Fibroblast of the conjunctiva (primary cell): ENCODE measurements around the gene ZMYM3.

Experiments used
- DNase-seq: peaks from one replicate; pipeline ENCODE4 v3.0.0-alpha.2; 2010; ENCODE audit warnings: low read depth

ZMYM3 gene

DNA sequence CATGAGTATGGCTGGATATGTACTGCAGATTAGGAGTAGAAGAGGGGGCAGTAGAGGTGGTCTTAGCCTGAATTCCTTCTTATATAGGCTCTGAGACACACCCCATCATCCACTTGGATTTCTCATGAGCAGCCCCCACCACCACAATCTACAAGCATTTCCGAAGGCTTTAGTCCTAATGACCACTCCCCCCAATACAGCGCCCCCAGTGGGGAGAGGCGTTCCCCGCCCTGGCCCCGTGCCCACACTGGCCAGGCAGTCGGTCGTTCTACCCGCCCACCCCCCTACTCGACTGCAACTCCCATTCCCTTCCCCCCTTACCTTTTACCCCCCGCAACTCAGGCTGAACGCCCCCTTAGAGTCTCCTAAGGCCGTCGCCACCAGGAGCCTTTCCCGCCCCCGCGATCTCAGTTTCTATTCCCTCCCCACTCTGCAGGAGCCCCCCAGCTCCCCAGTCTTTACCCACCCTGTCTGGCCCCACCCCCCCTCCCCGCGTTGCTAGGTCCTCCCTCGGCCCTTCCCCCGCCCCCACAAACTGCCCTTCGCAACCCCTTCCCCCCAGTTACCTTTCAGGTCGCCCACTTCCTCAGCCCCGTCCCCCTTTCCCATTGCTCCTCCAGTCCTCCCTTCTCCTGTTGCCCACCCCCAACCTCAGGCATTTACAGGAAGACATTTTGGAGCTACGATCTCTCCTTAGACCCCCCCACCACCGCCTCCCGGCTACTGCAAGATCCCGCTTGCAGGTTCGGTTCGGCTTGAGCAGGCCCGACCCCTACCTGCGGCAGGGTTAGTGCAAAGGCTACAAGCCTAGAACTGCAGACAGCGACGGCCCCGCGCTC is 468 bp downstream of the ZMYM3 start:
- DNase-seq, result peak; percentile 22

DNA sequence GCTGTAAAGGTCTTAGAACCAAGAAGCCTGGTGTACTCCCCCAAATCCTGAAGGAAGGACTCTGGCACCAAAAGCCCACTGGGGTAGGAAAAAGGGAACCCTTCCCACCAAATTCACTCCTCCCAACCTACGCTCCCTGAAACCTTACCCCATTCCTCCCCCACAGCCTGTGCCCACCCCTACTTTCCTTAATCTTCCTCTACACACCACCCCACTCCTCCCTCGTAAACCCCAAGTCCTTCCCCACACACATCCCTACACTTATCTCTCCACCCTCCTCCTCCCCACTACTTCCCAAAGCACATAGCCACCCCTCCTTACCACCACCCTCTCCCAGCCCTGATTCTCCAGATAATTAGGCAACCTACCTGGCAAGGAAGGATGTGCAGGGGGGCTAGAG is 1.7 kb downstream of the ZMYM3 start:
- no peak for DNase-seq

DNA sequence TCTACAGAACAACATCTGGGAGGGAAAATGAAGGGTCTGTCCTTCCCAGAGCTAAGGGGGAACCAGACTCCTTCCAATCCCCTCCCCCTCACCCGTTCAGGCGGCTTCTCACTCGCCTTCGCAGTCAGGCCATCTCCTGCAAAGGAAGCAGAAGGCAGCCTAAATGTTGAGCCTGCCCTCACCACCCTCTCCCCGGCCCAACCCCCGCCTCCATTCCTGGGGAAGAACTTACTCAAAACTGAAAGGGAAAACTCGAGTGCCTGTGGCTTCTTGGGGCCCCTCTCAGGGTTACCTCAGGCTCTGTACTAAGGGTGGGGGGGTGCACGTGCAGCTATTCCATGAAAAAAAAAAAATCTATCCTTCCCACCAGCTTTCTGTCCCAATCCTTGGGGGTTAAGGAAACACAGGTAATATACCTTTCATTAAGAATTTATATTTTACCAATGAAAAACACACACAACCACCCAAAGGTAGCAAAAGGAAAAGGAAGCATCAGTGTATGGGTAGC is 2.4 kb downstream of the ZMYM3 start:
- DNase-seq, result no peak

DNA sequence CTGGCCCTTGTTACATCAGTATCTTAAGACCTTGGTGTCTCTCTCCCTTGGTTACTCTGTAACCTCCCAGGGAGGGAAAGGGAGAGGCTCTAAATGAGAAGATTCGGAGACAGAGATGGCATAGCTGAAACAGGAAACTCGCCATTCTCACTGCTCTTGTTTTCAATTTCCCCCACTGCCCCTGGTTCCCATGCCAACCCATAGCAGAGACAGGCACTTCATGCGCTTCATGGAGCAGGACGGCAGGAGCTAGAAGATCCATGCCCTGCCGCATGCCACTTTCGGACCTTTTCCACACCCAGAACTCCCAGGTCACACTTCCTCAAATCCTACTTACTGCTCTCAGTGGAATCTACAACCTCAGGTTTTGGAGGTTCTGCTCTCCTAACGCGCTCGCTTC is 3.1 kb downstream of the ZMYM3 start:
- DNase-seq, result no peak

DNA sequence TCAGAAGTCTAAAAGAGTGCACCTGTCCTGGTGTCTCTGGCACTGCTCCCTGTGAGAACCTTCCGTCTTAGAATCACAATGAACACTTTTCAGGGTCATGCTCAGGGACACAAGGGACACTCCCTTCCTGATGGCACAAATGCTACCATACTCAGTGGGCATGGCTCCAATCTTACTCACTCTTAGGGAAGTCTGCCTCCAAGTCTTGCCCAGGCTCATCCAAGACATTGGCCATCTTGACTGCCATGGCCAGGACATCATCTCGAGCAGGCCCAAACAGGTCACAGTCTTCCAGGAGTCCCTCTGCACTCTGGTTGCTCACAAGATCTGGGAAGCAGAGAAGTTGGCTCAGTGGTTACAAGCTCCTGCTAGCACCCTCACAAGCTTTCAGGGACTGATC is 8.8 kb downstream of the ZMYM3 start:
- no peak for DNase-seq

DNA sequence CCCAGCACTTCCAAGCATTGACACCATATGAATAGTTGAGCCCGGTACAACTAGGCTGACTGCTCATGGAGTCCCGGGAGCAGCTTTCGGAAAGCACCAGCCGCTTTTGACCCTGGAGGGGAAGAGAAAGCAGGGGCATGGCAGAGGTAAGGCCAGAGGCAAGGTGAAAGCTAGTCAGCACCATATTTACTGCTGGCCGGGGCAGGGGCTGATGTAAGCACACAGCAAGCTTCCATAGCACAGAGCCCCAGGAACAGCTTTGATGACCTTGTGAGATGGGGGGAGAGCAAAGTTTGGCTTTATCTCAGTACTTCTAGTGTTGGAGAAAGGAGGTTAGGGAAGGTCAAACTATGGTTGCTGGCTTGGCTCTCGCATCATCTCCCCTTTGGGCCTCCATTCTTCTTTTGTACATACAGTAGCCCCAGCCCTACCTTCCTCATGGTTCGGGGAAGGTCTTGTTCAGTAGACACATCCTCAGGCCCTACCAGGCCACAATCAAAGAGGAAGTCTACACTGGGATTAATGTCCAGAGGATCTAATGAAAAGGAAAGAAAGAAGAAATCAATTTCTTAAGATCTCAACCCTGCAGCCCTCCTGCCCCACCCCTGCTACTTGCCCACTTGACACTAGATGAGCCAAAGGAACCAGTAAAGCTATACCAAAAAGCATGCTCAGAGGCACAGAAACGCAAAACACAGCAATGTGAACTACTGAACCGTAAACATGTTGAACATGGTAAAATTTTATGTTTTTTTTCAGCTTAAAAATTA is 9.4 kb downstream of the ZMYM3 start:
- no peak for DNase-seq

DNA sequence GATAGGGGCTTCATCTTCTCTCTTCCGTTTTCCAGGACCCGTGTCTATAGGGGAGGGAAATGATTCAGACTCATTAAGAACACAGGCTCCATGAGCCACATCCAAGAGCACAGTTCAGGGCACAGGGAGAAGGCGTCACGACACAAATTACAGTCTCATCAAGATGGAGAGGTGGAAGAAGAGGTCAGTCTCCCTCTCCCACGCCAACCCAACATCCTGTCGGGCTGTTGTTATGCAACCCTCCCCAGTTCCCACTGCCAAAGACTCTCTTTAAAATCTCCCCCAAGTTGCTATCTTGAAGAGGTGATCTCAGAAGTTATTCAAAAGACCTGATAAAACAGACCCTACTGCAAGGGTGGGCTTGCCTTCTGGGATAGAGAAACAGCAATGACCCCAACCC is 12.6 kb downstream of the ZMYM3 start:
- DNase-seq, result no peak

DNA sequence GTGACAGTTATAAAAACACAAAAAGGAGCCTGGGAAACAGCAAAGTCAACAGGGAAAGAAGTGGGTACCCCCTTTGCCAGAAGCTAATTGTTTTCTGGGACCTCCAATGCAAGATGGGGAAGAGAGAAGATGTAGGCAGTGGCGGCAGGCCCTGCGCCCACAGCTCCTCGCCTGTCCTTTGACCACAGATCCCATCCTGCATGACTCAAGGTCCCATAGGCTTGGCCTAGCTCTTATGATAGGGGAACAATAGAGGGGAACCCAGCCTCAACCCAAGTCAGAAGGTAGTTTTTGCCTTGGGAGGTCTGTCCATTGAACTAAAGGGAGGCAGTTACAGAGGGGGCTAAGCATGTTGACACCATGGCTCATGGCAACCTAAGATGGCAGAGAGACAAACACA is 14.2 kb downstream of the ZMYM3 start:
- no peak for DNase-seq

DNA sequence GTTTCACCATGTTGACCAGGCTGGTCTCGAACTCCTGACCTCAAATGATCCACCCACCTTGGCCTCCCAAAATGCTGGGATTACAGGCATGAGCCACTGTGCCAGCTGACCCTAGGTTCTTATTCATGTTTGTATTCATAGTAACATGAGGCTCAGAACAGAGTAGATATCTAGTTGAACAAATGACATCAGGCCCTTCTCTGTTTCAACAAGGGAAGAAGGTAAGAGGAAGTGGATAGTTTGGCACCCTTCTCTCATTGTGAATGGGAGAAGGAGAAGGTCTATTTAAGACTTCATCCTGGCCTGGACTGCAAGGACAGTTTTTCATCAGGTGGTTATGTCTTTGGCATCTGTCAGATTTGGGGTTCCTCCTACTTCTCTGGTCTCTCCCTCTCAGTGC is 17.1 kb downstream of the ZMYM3 start:
- DNase-seq, result no peak

DNA sequence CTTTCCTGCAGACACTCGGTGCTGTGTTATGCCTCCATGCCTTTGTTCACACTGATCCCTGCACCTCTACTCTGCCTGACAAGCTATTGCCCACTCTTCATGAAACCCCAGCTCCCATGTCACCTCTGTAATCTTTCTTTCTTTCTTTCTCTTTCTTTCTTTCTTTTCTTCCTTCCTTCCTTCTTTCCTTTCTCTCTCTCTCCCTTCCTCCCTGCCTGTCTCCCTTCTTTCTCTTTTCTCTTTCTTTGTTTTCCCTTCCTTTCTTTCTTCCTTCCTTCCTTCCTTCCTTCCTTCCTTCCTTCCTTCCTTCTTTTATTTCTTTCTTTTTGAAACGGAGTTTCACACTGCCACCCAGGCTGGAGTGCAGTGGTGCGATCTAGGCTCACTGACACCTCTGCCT is 18.5 kb downstream of the ZMYM3 start:
- DNase-seq, result no peak

DNA sequence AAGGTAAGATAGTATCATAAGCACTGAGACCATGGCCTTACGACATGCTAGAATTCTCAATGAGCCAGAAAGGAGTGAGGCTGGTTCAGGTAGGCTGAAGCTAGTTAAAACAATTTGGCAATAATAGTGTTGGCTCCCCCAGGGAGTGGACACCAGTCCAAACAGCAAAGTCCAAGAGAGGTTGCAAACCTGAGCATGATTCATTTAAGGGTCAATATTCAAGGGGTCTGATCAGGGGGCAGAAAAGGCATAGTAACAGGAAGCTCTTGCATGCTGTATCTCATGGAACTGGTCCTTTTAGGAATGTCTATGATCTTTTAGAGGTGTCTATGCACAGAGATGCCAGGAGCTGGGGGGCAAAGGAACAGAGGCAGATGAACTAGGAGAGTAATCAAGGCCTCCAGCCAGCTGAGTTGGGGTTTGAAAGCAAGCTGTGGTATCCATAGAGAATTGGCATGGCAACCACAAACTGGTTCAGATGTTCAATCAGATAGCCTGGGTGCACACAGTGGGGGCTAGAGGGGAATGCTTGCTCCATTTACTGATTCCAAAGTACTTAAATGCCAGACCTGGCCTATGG is 25.8 kb downstream of the ZMYM3 start:
- DNase-seq, result no peak

DNA sequence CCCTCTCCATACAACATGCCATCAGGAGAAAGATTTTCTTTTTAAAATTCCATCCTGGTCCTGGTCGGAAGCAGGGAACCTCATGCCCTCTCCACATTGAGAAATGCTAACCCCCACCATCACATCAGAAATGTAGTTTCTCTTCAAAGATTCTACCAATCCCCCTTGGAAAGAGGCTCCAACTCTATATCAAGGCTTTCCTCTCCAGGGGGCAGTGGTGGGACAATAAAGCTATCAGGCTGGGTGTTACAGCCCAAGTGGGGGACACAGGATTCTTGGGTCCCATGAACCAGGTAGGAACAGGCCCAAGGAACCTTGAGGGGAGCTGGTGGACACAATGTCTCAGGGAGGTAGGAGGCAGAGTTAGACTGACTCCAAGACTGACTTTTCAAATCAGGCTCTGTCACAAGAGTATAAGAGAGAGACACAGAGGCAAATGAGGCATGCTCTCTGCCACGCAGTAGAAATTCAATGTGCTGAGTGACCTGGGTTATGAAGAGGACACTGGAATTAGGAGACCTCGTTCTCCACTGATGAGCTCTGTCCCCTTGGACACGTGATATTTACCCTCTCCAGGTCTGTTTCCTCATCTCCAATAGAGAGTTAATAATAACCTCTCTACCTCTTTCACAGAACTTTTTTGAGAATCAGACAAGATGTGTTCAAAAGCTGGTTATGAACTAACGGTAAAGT is 26.4 kb downstream of the ZMYM3 start:
- DNase-seq, result no peak

DNA sequence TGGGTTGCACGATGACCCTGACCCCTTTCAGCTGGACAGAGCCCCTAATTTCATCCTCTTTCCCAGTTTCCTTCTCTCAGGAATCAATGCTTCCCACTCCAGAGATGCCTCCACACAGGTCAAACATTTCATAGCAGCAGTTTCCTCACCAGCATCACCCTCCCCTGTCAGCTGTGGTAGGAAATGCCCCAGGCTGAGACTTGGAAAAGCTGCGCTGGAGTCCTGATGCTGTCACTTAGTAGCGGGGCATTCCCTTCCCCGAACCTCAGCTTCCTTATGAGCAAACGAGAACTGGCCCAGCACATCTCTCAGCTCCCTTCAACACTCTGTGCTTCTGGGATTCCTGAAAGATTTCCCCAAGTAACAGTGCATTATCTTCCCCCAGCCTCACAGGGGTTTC is 28.3 kb downstream of the ZMYM3 start:
- DNase-seq, result no peak

DNA sequence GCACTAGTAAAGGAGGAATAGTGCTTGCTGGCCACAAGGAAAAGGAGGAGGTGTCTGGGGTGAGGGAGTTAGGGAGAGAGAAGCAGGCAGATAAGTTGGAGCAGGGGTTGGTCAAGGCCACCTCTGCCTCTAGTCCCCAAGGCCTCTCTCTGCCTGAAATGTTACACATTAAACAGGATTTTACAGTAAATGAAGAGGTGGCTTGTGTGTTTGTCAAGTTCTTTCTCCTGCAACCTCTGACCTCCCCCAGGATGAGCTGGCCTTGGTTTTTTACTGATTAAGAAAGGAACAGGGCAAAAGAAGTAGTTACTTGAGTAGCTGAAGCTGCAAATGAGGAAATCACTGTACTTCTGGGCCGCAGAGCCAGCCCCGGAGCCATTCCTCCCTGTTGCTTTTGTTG is 28.9 kb downstream of the ZMYM3 start:
- no peak for DNase-seq

DNA sequence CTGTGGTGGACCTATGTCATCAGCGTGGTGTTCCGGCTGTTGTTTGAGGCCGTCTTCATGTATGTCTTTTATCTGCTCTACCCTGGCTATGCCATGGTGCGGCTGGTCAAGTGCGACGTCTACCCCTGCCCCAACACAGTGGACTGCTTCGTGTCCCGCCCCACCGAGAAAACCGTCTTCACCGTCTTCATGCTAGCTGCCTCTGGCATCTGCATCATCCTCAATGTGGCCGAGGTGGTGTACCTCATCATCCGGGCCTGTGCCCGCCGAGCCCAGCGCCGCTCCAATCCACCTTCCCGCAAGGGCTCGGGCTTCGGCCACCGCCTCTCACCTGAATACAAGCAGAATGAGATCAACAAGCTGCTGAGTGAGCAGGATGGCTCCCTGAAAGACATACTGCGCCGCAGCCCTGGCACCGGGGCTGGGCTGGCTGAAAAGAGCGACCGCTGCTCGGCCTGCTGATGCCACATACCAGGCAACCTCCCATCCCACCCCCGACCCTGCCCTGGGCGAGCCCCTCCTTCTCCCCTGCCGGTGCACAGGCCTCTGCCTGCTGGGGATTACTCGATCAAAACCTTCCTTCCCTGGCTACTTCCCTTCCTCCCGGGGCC is 29.7 kb downstream of the ZMYM3 start:
- no peak for DNase-seq

DNA sequence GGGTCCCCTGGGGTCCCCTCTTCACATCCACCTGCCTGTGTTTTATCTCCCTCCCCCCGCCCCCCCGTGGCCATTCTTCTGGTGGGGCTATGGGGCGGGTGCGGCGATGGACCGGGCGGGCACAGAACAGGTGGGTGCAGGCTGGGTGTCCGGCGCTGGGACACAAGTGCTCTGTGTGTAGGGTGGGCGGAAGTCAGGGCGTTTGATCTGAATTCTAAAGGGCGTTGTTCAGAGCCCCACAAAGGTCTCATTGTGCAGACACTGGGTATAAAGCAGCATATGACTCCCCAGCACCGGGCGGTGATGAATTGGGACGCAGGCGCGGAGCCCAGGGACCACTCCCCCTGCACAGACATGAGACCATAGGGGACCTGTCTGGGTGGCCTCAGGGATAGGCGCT is 31.0 kb downstream of the ZMYM3 start, which contains the start of gene GJB1:
GJB1 (plus strand) TSS at position 296 of the 400 bp plus-strand sequence. CDS start 484 bp downstream, outside the sequence.
- DNase-seq, result no peak

DNA sequence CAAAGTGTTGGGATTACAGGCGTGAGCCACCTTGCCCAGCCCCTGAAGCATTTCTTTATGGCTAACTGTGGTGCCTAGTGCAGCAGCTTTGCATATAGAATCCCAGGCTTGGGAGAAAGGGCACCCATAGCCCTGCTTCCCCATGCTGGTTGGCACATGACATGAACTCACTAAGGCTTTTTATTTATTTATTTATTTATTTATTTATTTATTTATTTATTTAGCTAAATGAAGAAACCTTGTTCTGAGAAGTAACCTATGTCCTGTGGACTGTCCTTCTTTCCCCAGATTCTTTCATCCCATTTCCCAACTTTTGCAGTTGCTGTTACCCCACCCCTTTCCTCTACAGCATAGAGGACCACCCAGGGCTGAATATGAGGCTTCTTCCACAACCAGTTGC is 32.8 kb downstream of the ZMYM3 start:
- DNase-seq, result no peak

DNA sequence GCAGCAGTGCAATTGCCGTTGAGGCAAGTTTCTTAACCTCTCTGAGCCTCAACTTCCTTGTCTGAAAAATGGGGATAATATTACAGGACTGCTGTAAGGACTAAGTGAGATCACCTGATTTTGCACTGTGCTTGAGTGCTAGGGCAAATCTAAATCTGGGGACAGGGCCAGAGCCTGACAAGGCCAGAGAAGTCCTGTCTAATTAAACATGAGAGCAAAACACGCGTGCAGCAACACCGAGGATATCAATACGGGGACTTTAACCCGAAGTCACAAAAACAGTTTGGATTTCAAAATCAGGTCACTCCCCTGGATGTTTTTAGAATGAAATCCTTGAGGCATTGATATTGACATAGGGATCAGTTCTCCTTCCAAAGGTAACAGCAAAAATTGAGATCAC is 36.6 kb downstream of the ZMYM3 start:
- no peak for DNase-seq

DNA sequence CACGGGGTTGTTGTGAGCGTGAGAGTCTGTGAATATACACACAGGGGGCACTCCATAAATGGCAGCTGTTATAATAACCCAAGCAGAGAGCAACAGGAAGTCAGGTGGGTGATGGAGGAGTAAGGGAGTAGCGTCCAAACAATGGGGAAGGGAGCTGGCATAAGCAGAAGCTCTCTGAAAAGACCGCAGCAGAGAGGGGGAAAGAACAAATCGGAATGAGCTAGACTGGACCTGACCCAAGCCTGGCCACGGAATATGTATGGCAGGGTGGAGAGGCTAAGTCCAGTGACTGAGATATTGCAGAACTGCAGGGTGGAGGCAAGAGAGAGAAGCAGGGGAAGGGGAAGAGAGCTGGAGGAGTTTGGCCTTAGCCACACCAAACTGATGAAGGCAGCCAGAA is 37.5 kb downstream of the ZMYM3 start:
- no peak for DNase-seq

DNA sequence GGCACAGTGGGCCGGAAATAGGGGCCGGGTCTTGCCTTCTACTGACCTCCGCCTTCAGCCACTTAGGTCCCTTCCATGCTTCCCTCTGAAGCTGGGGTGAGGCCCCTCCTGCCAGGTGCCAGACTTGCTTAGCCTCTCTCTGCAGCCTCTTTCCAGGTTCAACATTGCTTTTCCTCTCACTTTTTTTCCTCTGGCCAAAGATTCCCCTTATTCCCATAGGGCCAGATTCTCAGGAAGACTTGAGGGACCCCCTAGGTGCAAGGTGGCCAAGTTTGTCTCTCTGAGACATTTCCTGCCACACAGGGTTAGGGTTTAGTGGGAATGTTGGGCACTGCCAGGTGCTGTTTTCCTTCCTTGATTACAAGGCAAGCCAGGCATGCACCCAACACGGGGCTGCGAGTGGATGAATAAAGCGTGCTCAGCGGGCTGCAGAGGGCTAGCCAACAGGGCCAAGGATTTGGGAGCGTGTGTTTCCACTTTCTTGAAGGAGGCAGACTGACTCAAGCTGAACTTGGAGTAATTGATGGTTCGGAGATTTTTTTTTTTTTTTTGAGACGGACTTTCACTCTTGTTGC is 38.5 kb downstream of the ZMYM3 start:
- DNase-seq, result no peak

DNA sequence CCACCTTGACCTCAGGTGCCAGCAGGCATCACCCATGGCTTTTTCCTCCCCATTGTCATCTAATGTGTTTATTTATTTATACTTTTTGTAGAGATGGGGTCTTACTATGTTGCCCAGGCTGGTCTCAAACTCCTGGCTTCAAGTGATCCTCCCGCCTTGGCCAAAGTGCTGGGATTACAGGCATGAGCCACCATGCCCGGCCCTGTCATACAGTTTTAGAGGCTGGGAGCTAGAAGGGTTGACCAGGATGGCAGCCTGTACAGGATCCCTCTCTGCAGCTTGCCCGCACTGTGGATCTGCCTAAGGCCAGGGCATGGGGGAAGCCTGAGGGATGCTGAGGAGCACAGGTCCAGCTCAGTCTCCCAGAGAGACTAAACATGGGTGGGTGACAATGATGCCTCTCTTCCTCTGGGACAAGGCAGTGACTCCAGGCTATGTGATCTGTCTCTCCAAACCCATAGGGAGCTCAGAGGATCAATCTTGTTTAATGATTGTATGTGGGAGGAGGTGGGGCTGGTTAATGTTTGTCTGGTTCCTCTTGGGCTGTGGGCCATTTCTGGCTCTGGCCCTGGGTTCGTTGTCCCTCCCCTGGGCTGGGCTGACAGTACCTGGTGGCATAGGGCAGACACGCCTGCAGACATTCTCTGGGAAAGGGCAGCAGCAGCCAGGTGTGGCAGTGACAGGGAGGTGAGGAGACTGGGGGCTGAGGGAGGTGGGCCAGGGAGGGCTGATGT is 39.2 kb downstream of the ZMYM3 start:
- DNase-seq, result no peak
